GM23338 (cell line): ENCODE data around the gene FAT1.

Experiments
- CREB1 ChIP-seq: fragments of 250-450 bp; sonication (Bioruptor Pico); IDR thresholded peaks from 2 replicates; pipeline ENCODE4 v1.5.0; 2020; ENCODE audit warnings: low read depth, mild to moderate bottlenecking, moderate library complexity
- CTCF ChIP-seq, 2 experiments: fragments of 200-600 bp in 1 of 2; sonication (generic) in 1 of 2; conservative IDR thresholded peaks; 2 replicates each; pipeline versions ENCODE4 v1.5.1 to v1.6.1; 2016 to 2017; ENCODE audit warnings: antibody characterized with exemption in 2 of 2, low read depth in 2 of 2, mild to moderate bottlenecking in 2 of 2, moderate library complexity in 1 of 2
- ETS1 ChIP-seq: IDR thresholded peaks from 2 replicates; pipeline ENCODE4 v1.6.1; 2016; ENCODE audit warnings: antibody characterized with exemption
- EZH2 ChIP-seq: fragments of 200-600 bp; sonication (generic); IDR thresholded peaks from one replicate; pipeline ENCODE4 v1.8.0; 2017; ENCODE audit warnings: antibody characterized with exemption, mild to moderate bottlenecking, low read depth; ENCODE audit not compliant: unreplicated experiment
- EZH2phosphoT487 ChIP-seq: fragments of 200-600 bp; sonication (generic); IDR thresholded peaks from one replicate; pipeline ENCODE4 v1.8.1; 2018; ENCODE audit warnings: antibody characterized with exemption; ENCODE audit not compliant: unreplicated experiment
- JUNB ChIP-seq: IDR thresholded peaks from one replicate; pipeline ENCODE4 v1.6.1; 2016; ENCODE audit warnings: antibody characterized with exemption; ENCODE audit not compliant: unreplicated experiment
- NANOG ChIP-seq: IDR thresholded peaks from 2 replicates; pipeline ENCODE4 v1.6.1; 2016; ENCODE audit warnings: antibody characterized with exemption, borderline replicate concordance
- POLR2AphosphoS5 ChIP-seq: IDR thresholded peaks from 2 replicates; pipeline ENCODE4 v1.6.1; 2016; ENCODE audit warnings: antibody characterized with exemption, low read depth
- REST ChIP-seq: IDR thresholded peaks from one replicate; pipeline ENCODE4 v1.6.1; 2018; ENCODE audit warnings: antibody characterized with exemption; ENCODE audit not compliant: unreplicated experiment
- ZNF114 ChIP-seq: fragments of 250-450 bp; sonication (Bioruptor Pico); IDR thresholded peaks from 2 replicates; pipeline ENCODE4 v1.5.0; 2020; ENCODE audit warnings: mild to moderate bottlenecking, moderate library complexity
- ZNF331 ChIP-seq: fragments of 250-450 bp; sonication (Bioruptor Pico); IDR thresholded peaks from 2 replicates; pipeline ENCODE4 v1.5.0; 2020; ENCODE audit warnings: low read depth, mild to moderate bottlenecking, moderate library complexity
- ZNF462 ChIP-seq: fragments of 250-450 bp; sonication (Bioruptor Pico); IDR thresholded peaks from 2 replicates; pipeline ENCODE4 v1.5.0; 2020; ENCODE audit warnings: mild to moderate bottlenecking, moderate library complexity

- TF ChIP-seq CTCF (conservative IDR thresholded peaks at IDR 0.05; ENCODE audit: low read depth in 2 of 2) (no peak), EZH2phosphoT487 (no peak), EZH2 (no peak), POLR2AphosphoS5 (no peak), ZNF114 (CRISPR knock-in tag) (no peak), JUNB (no peak), CREB1 (CRISPR knock-in tag) (no peak), REST (no peak), NANOG (no peak), ETS1 (no peak), ZNF331 (no peak), ZNF462 (CRISPR knock-in tag) (no peak)
Measured at GRCh38 chr4:186701788-186702187, 21.9 kb downstream of the FAT1 start.
